Measurements from ENCODE around the gene CCNJ.

DNA sequence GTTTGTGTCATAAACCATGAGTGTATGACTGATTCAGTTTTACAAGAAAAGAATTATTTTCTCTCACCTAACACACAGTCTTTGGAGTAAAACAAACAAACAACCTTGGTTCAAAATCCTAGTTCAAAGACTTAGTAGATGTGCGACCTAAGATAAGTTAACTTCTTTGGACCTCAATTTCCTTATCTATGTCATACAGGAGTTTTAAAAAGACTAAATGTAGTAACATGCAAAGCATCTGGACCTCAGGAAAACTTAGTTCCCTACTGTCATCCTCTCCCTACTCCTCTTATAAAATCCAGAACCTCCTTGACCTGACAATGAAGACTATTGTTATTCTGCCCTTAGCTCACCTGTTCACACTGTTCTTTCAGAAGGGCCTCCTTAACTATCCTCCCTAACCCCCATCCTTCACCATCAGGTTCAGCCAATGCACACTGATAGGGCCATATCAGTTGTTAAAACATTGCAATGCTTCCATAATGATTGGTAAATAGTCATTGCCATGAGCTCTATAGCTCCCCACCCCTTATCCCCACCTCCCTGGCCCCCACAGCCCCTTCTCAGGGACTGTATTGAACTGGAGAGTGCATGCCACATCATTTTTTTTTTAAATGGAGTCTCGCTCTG is 28.8 kb upstream of the CCNJ start:
- TF ChIP-seq EZH2phosphoT487 (IDR thresholded peaks at IDR 0.05; ENCODE audit: borderline replicate concordance, low read length), result no peak
- TF ChIP-seq, protein P1, sequence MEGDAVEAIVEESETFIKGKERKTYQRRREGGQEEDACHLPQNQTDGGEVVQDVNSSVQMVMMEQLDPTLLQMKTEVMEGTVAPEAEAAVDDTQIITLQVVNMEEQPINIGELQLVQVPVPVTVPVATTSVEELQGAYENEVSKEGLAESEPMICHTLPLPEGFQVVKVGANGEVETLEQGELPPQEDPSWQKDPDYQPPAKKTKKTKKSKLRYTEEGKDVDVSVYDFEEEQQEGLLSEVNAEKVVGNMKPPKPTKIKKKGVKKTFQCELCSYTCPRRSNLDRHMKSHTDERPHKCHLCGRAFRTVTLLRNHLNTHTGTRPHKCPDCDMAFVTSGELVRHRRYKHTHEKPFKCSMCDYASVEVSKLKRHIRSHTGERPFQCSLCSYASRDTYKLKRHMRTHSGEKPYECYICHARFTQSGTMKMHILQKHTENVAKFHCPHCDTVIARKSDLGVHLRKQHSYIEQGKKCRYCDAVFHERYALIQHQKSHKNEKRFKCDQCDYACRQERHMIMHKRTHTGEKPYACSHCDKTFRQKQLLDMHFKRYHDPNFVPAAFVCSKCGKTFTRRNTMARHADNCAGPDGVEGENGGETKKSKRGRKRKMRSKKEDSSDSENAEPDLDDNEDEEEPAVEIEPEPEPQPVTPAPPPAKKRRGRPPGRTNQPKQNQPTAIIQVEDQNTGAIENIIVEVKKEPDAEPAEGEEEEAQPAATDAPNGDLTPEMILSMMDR (conservative IDR thresholded peaks at IDR 0.05; ENCODE audit: low read depth, low read length), result no peak
- TF ChIP-seq EZH2 (IDR thresholded peaks at IDR 0.05; ENCODE audit: low read length, unreplicated experiment), result no peak

Data from PC-3 (cell line).